ENCODE data around the gene NT5DC4. TPM values are rescaled to one million over a fixed set of nuclear protein-coding genes. Genes with fewer than 3 reads are reported as not detected.

Gene NT5DC4
- total and polyA plus RNA-seq, 2 of the 4 experiments (the other 2 are of a cell fraction): not detected

DNA sequence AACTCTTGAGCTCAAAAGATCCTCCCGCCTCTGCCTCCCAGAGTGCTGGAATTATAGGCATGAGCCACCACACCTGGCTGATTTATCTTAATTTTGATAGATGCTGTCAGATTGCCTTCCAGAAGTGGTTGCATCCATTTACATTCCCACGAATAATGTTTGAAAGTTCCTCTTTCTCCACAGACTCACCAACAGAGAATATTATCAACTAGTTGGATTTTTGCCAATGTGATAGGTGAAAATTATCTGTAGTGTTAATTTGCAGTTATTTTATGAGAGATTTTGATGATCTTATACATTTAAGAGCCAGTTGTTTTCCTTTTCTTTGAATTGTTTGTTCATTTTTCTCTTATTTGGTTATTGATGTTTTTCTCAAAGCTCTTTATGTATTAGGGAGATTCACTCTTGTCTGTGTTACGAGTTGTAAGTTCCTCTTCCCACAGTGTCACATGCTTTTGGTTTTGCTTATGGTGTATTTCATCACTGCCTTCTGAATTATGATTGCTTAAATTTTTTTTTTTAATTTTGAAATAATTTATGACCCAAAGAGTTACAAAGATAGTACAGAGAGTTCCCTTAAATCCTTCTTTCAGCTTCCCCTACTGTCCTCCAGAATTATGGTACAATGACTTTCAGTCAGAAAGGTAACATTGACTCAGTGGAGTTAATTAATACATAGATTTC, 20.7 kb upstream of the NT5DC4 start:
- H3K4ac ChIP-seq (ENCODE audit: low read depth, low read length): no peak overlapping the region
- no peaks in the 10 kb centered on the region for H3K9me3 ChIP-seq (ENCODE audit: control insufficient read depth, insufficient read depth, low read length)
- no peaks in the 10 kb centered on the region for H3K9me1 ChIP-seq (ENCODE audit: insufficient read depth, low read length)
- no peak overlapping the region for H3K56ac ChIP-seq (ENCODE audit: extremely low read depth, insufficient read depth, low read length)
- BruUV-seq (replicated peaks): no TSS peak
- no peaks in the 10 kb centered on the region for H3K27me3 ChIP-seq (ENCODE audit: control insufficient read depth, insufficient read depth, low read length)
- H3K4me3 ChIP-seq (ENCODE audit: insufficient read depth, low read depth, low read length): no peak overlapping the region
- ChIA-PET CTCF (interaction anchor here (0.8 to 1.3 kb wide), 2 partner anchors 15 to 50 kb away, joined by 3 read pairs; no protein-coding TSS in a partner anchor), POLR2A (ENCODE audit: unreplicated experiment) (no interaction called here)
- H2AK5ac ChIP-seq (ENCODE audit: low read depth, low read length): no peak overlapping the region
- intact Hi-C loops (cut with micrococcal nuclease) (no loop called here), dilution Hi-C loops (cut with HindIII; ENCODE audit: low sequenced_read_pairs, unreplicated experiment) (no loop called here), in situ Hi-C loops (cut with MboI; ENCODE audit: low sequenced_read_pairs) (no loop called here)
- H3K14ac ChIP-seq (replicated peaks; ENCODE audit: low read depth, low read length): no peak overlapping the region
- no peak overlapping the region for H2AFZ ChIP-seq (replicated peaks; ENCODE audit: low read length, poor library complexity)
- DNase-seq (no peak), ATAC-seq (ENCODE audit: low read depth) (no peak)
- H3K27ac ChIP-seq (ENCODE audit: insufficient read depth, low read length): no peak overlapping the region
- no peak overlapping the region for H2BK5ac ChIP-seq (ENCODE audit: low read depth, low read length, poor library complexity, severe bottlenecking)
- WGBS, 2 experiments (ENCODE audit: extremely low coverage in 2 of 2, insufficient read length in 1 of 2): no CpG with 5 or more reads among the region's 3 CpGs
- no peak overlapping the region for H3K4me2 ChIP-seq (ENCODE audit: low read depth, low read length)
- H4K20me1 ChIP-seq (ENCODE audit: insufficient read depth, low read length): no peaks in the 10 kb centered on the region
- H2AK9ac ChIP-seq (replicated peaks; ENCODE audit: low read depth, low read length, poor library complexity): no peak overlapping the region
- H3K9ac ChIP-seq (ENCODE audit: low read depth, low read length): no peak overlapping the region
- H3K23ac ChIP-seq (ENCODE audit: low read depth, low read length): no peak overlapping the region
- TF ChIP-seq, protein P1, sequence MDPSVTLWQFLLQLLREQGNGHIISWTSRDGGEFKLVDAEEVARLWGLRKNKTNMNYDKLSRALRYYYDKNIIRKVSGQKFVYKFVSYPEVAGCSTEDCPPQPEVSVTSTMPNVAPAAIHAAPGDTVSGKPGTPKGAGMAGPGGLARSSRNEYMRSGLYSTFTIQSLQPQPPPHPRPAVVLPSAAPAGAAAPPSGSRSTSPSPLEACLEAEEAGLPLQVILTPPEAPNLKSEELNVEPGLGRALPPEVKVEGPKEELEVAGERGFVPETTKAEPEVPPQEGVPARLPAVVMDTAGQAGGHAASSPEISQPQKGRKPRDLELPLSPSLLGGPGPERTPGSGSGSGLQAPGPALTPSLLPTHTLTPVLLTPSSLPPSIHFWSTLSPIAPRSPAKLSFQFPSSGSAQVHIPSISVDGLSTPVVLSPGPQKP (IDR thresholded peaks at IDR 0.05; ENCODE audit: borderline replicate concordance, low read depth, low read length): no peak
- no peak for TF ChIP-seq BHLHE40 (IDR thresholded peaks at IDR 0.05; ENCODE audit: low read depth, low read length)
- TF ChIP-seq CHD1 (IDR thresholded peaks at IDR 0.05; ENCODE audit: low read depth, low read length): no peak
- no peak for TF ChIP-seq POLR2A (IDR thresholded peaks at IDR 0.05; ENCODE audit: low read depth, low read length)
- TF ChIP-seq, protein P2, sequence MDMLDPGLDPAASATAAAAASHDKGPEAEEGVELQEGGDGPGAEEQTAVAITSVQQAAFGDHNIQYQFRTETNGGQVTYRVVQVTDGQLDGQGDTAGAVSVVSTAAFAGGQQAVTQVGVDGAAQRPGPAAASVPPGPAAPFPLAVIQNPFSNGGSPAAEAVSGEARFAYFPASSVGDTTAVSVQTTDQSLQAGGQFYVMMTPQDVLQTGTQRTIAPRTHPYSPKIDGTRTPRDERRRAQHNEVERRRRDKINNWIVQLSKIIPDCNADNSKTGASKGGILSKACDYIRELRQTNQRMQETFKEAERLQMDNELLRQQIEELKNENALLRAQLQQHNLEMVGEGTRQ (IDR thresholded peaks at IDR 0.05; ENCODE audit: low read depth, low read length): no peak
- no peak for TF ChIP-seq MAFK (IDR thresholded peaks at IDR 0.05; ENCODE audit: low read depth, low read length)
- TF ChIP-seq, protein P3, sequence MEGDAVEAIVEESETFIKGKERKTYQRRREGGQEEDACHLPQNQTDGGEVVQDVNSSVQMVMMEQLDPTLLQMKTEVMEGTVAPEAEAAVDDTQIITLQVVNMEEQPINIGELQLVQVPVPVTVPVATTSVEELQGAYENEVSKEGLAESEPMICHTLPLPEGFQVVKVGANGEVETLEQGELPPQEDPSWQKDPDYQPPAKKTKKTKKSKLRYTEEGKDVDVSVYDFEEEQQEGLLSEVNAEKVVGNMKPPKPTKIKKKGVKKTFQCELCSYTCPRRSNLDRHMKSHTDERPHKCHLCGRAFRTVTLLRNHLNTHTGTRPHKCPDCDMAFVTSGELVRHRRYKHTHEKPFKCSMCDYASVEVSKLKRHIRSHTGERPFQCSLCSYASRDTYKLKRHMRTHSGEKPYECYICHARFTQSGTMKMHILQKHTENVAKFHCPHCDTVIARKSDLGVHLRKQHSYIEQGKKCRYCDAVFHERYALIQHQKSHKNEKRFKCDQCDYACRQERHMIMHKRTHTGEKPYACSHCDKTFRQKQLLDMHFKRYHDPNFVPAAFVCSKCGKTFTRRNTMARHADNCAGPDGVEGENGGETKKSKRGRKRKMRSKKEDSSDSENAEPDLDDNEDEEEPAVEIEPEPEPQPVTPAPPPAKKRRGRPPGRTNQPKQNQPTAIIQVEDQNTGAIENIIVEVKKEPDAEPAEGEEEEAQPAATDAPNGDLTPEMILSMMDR (conservative IDR thresholded peaks at IDR 0.05; ENCODE audit: low read depth, low read length): no peak
- TF ChIP-seq SMC3 (IDR thresholded peaks at IDR 0.05; ENCODE audit: low read depth, low read length): no peak
- TF ChIP-seq CEBPB (IDR thresholded peaks at IDR 0.05; ENCODE audit: low read depth, low read length): no peak
- no peak for TF ChIP-seq NFE2L2 (IDR thresholded peaks at IDR 0.05; ENCODE audit: low read depth, low read length)
- TF ChIP-seq MXI1 (IDR thresholded peaks at IDR 0.05; ENCODE audit: borderline replicate concordance, low read depth, low read length): no peak
- TF ChIP-seq MAZ (IDR thresholded peaks at IDR 0.05; ENCODE audit: borderline replicate concordance, low read depth, low read length): no peak
- no peak for TF ChIP-seq RAD21 (IDR thresholded peaks at IDR 0.05; ENCODE audit: low read length)
- no peak for TF ChIP-seq RCOR1 (IDR thresholded peaks at IDR 0.05; ENCODE audit: insufficient replicate concordance, low read length)
- TF ChIP-seq FOS (IDR thresholded peaks at IDR 0.05; ENCODE audit: low read depth, low read length): no peak
- TF ChIP-seq RFX5 (IDR thresholded peaks at IDR 0.05; ENCODE audit: low read depth, low read length): no peak
- H3K79me1 ChIP-seq (ENCODE audit: low read depth in 1 of 2, low read length in 2 of 2): no peaks in the 10 kb centered on the region
- no peak overlapping the region for H3K18ac ChIP-seq (ENCODE audit: low read depth, low read length)
- no peaks in the 10 kb centered on the region for H3K36me3 ChIP-seq (ENCODE audit: control insufficient read depth, insufficient read depth, low read length)
- H4K91ac ChIP-seq (ENCODE audit: insufficient read depth, low read depth, low read length): no peak overlapping the region
- no peak overlapping the region for H4K5ac ChIP-seq (ENCODE audit: low read depth, low read length)
- H2BK15ac ChIP-seq (ENCODE audit: low read depth, low read length): no peak overlapping the region
- no peak overlapping the region for H4K8ac ChIP-seq (ENCODE audit: low read depth in 2 of 2, low read length in 2 of 2)
- no peaks in the 10 kb centered on the region for H3K4me1 ChIP-seq (ENCODE audit: control insufficient read depth, insufficient read depth, low read length)
- no peak overlapping the region for H2BK120ac ChIP-seq (ENCODE audit: low read depth, low read length)
- H2BK20ac ChIP-seq (ENCODE audit: low read depth, low read length): no peak overlapping the region

Measured in IMR-90 (cell line).